Dedifferentiated amniotic fluid mesenchymal stem cell (primary cell): ENCODE data around the gene GJB1.
A peak's percentile ranks its signal among the peaks of the same experiment; 100 is the strongest.

Experiments
- DNase-seq: peaks from one replicate; pipeline ENCODE4 v3.0.0-alpha.2; 2016; ENCODE audit errors: extremely low spot score

GJB1 gene

DNA sequence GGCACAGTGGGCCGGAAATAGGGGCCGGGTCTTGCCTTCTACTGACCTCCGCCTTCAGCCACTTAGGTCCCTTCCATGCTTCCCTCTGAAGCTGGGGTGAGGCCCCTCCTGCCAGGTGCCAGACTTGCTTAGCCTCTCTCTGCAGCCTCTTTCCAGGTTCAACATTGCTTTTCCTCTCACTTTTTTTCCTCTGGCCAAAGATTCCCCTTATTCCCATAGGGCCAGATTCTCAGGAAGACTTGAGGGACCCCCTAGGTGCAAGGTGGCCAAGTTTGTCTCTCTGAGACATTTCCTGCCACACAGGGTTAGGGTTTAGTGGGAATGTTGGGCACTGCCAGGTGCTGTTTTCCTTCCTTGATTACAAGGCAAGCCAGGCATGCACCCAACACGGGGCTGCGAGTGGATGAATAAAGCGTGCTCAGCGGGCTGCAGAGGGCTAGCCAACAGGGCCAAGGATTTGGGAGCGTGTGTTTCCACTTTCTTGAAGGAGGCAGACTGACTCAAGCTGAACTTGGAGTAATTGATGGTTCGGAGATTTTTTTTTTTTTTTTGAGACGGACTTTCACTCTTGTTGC, 7.6 kb upstream of the GJB1 start:
- no peak for DNase-seq

DNA sequence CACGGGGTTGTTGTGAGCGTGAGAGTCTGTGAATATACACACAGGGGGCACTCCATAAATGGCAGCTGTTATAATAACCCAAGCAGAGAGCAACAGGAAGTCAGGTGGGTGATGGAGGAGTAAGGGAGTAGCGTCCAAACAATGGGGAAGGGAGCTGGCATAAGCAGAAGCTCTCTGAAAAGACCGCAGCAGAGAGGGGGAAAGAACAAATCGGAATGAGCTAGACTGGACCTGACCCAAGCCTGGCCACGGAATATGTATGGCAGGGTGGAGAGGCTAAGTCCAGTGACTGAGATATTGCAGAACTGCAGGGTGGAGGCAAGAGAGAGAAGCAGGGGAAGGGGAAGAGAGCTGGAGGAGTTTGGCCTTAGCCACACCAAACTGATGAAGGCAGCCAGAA, 6.5 kb upstream of the GJB1 start:
- DNase-seq, result no peak

DNA sequence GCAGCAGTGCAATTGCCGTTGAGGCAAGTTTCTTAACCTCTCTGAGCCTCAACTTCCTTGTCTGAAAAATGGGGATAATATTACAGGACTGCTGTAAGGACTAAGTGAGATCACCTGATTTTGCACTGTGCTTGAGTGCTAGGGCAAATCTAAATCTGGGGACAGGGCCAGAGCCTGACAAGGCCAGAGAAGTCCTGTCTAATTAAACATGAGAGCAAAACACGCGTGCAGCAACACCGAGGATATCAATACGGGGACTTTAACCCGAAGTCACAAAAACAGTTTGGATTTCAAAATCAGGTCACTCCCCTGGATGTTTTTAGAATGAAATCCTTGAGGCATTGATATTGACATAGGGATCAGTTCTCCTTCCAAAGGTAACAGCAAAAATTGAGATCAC, 5.7 kb upstream of the GJB1 start:
- DNase-seq, result no peak

DNA sequence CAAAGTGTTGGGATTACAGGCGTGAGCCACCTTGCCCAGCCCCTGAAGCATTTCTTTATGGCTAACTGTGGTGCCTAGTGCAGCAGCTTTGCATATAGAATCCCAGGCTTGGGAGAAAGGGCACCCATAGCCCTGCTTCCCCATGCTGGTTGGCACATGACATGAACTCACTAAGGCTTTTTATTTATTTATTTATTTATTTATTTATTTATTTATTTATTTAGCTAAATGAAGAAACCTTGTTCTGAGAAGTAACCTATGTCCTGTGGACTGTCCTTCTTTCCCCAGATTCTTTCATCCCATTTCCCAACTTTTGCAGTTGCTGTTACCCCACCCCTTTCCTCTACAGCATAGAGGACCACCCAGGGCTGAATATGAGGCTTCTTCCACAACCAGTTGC, 1.9 kb upstream of the GJB1 start:
- DNase-seq, result no peak

DNA sequence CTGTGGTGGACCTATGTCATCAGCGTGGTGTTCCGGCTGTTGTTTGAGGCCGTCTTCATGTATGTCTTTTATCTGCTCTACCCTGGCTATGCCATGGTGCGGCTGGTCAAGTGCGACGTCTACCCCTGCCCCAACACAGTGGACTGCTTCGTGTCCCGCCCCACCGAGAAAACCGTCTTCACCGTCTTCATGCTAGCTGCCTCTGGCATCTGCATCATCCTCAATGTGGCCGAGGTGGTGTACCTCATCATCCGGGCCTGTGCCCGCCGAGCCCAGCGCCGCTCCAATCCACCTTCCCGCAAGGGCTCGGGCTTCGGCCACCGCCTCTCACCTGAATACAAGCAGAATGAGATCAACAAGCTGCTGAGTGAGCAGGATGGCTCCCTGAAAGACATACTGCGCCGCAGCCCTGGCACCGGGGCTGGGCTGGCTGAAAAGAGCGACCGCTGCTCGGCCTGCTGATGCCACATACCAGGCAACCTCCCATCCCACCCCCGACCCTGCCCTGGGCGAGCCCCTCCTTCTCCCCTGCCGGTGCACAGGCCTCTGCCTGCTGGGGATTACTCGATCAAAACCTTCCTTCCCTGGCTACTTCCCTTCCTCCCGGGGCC, 1.2 kb downstream of the GJB1 start:
- DNase-seq, result no peak

DNA sequence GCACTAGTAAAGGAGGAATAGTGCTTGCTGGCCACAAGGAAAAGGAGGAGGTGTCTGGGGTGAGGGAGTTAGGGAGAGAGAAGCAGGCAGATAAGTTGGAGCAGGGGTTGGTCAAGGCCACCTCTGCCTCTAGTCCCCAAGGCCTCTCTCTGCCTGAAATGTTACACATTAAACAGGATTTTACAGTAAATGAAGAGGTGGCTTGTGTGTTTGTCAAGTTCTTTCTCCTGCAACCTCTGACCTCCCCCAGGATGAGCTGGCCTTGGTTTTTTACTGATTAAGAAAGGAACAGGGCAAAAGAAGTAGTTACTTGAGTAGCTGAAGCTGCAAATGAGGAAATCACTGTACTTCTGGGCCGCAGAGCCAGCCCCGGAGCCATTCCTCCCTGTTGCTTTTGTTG, 2.0 kb downstream of the GJB1 start:
- DNase-seq, result no peak

DNA sequence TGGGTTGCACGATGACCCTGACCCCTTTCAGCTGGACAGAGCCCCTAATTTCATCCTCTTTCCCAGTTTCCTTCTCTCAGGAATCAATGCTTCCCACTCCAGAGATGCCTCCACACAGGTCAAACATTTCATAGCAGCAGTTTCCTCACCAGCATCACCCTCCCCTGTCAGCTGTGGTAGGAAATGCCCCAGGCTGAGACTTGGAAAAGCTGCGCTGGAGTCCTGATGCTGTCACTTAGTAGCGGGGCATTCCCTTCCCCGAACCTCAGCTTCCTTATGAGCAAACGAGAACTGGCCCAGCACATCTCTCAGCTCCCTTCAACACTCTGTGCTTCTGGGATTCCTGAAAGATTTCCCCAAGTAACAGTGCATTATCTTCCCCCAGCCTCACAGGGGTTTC, 2.7 kb downstream of the GJB1 start:
- no peak for DNase-seq

DNA sequence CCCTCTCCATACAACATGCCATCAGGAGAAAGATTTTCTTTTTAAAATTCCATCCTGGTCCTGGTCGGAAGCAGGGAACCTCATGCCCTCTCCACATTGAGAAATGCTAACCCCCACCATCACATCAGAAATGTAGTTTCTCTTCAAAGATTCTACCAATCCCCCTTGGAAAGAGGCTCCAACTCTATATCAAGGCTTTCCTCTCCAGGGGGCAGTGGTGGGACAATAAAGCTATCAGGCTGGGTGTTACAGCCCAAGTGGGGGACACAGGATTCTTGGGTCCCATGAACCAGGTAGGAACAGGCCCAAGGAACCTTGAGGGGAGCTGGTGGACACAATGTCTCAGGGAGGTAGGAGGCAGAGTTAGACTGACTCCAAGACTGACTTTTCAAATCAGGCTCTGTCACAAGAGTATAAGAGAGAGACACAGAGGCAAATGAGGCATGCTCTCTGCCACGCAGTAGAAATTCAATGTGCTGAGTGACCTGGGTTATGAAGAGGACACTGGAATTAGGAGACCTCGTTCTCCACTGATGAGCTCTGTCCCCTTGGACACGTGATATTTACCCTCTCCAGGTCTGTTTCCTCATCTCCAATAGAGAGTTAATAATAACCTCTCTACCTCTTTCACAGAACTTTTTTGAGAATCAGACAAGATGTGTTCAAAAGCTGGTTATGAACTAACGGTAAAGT, 4.5 kb downstream of the GJB1 start:
- no peak for DNase-seq

DNA sequence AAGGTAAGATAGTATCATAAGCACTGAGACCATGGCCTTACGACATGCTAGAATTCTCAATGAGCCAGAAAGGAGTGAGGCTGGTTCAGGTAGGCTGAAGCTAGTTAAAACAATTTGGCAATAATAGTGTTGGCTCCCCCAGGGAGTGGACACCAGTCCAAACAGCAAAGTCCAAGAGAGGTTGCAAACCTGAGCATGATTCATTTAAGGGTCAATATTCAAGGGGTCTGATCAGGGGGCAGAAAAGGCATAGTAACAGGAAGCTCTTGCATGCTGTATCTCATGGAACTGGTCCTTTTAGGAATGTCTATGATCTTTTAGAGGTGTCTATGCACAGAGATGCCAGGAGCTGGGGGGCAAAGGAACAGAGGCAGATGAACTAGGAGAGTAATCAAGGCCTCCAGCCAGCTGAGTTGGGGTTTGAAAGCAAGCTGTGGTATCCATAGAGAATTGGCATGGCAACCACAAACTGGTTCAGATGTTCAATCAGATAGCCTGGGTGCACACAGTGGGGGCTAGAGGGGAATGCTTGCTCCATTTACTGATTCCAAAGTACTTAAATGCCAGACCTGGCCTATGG, 5.1 kb downstream of the GJB1 start:
- no peak for DNase-seq

DNA sequence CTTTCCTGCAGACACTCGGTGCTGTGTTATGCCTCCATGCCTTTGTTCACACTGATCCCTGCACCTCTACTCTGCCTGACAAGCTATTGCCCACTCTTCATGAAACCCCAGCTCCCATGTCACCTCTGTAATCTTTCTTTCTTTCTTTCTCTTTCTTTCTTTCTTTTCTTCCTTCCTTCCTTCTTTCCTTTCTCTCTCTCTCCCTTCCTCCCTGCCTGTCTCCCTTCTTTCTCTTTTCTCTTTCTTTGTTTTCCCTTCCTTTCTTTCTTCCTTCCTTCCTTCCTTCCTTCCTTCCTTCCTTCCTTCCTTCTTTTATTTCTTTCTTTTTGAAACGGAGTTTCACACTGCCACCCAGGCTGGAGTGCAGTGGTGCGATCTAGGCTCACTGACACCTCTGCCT, 12.5 kb downstream of the GJB1 start:
- no peak for DNase-seq

DNA sequence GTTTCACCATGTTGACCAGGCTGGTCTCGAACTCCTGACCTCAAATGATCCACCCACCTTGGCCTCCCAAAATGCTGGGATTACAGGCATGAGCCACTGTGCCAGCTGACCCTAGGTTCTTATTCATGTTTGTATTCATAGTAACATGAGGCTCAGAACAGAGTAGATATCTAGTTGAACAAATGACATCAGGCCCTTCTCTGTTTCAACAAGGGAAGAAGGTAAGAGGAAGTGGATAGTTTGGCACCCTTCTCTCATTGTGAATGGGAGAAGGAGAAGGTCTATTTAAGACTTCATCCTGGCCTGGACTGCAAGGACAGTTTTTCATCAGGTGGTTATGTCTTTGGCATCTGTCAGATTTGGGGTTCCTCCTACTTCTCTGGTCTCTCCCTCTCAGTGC, 13.8 kb downstream of the GJB1 start:
- no peak for DNase-seq

DNA sequence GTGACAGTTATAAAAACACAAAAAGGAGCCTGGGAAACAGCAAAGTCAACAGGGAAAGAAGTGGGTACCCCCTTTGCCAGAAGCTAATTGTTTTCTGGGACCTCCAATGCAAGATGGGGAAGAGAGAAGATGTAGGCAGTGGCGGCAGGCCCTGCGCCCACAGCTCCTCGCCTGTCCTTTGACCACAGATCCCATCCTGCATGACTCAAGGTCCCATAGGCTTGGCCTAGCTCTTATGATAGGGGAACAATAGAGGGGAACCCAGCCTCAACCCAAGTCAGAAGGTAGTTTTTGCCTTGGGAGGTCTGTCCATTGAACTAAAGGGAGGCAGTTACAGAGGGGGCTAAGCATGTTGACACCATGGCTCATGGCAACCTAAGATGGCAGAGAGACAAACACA, 16.8 kb downstream of the GJB1 start:
- DNase-seq, result no peak

DNA sequence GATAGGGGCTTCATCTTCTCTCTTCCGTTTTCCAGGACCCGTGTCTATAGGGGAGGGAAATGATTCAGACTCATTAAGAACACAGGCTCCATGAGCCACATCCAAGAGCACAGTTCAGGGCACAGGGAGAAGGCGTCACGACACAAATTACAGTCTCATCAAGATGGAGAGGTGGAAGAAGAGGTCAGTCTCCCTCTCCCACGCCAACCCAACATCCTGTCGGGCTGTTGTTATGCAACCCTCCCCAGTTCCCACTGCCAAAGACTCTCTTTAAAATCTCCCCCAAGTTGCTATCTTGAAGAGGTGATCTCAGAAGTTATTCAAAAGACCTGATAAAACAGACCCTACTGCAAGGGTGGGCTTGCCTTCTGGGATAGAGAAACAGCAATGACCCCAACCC, 18.3 kb downstream of the GJB1 start:
- no peak for DNase-seq

DNA sequence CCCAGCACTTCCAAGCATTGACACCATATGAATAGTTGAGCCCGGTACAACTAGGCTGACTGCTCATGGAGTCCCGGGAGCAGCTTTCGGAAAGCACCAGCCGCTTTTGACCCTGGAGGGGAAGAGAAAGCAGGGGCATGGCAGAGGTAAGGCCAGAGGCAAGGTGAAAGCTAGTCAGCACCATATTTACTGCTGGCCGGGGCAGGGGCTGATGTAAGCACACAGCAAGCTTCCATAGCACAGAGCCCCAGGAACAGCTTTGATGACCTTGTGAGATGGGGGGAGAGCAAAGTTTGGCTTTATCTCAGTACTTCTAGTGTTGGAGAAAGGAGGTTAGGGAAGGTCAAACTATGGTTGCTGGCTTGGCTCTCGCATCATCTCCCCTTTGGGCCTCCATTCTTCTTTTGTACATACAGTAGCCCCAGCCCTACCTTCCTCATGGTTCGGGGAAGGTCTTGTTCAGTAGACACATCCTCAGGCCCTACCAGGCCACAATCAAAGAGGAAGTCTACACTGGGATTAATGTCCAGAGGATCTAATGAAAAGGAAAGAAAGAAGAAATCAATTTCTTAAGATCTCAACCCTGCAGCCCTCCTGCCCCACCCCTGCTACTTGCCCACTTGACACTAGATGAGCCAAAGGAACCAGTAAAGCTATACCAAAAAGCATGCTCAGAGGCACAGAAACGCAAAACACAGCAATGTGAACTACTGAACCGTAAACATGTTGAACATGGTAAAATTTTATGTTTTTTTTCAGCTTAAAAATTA, 21.5 kb downstream of the GJB1 start:
- no peak for DNase-seq

DNA sequence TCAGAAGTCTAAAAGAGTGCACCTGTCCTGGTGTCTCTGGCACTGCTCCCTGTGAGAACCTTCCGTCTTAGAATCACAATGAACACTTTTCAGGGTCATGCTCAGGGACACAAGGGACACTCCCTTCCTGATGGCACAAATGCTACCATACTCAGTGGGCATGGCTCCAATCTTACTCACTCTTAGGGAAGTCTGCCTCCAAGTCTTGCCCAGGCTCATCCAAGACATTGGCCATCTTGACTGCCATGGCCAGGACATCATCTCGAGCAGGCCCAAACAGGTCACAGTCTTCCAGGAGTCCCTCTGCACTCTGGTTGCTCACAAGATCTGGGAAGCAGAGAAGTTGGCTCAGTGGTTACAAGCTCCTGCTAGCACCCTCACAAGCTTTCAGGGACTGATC, 22.1 kb downstream of the GJB1 start:
- no peak for DNase-seq

DNA sequence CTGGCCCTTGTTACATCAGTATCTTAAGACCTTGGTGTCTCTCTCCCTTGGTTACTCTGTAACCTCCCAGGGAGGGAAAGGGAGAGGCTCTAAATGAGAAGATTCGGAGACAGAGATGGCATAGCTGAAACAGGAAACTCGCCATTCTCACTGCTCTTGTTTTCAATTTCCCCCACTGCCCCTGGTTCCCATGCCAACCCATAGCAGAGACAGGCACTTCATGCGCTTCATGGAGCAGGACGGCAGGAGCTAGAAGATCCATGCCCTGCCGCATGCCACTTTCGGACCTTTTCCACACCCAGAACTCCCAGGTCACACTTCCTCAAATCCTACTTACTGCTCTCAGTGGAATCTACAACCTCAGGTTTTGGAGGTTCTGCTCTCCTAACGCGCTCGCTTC, 27.8 kb downstream of the GJB1 start:
- no peak for DNase-seq

DNA sequence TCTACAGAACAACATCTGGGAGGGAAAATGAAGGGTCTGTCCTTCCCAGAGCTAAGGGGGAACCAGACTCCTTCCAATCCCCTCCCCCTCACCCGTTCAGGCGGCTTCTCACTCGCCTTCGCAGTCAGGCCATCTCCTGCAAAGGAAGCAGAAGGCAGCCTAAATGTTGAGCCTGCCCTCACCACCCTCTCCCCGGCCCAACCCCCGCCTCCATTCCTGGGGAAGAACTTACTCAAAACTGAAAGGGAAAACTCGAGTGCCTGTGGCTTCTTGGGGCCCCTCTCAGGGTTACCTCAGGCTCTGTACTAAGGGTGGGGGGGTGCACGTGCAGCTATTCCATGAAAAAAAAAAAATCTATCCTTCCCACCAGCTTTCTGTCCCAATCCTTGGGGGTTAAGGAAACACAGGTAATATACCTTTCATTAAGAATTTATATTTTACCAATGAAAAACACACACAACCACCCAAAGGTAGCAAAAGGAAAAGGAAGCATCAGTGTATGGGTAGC, 28.5 kb downstream of the GJB1 start:
- DNase-seq, result no peak

DNA sequence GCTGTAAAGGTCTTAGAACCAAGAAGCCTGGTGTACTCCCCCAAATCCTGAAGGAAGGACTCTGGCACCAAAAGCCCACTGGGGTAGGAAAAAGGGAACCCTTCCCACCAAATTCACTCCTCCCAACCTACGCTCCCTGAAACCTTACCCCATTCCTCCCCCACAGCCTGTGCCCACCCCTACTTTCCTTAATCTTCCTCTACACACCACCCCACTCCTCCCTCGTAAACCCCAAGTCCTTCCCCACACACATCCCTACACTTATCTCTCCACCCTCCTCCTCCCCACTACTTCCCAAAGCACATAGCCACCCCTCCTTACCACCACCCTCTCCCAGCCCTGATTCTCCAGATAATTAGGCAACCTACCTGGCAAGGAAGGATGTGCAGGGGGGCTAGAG, 29.2 kb downstream of the GJB1 start:
- DNase-seq, result no peak

DNA sequence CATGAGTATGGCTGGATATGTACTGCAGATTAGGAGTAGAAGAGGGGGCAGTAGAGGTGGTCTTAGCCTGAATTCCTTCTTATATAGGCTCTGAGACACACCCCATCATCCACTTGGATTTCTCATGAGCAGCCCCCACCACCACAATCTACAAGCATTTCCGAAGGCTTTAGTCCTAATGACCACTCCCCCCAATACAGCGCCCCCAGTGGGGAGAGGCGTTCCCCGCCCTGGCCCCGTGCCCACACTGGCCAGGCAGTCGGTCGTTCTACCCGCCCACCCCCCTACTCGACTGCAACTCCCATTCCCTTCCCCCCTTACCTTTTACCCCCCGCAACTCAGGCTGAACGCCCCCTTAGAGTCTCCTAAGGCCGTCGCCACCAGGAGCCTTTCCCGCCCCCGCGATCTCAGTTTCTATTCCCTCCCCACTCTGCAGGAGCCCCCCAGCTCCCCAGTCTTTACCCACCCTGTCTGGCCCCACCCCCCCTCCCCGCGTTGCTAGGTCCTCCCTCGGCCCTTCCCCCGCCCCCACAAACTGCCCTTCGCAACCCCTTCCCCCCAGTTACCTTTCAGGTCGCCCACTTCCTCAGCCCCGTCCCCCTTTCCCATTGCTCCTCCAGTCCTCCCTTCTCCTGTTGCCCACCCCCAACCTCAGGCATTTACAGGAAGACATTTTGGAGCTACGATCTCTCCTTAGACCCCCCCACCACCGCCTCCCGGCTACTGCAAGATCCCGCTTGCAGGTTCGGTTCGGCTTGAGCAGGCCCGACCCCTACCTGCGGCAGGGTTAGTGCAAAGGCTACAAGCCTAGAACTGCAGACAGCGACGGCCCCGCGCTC, 30.4 kb downstream of the GJB1 start:
- no peak for DNase-seq

DNA sequence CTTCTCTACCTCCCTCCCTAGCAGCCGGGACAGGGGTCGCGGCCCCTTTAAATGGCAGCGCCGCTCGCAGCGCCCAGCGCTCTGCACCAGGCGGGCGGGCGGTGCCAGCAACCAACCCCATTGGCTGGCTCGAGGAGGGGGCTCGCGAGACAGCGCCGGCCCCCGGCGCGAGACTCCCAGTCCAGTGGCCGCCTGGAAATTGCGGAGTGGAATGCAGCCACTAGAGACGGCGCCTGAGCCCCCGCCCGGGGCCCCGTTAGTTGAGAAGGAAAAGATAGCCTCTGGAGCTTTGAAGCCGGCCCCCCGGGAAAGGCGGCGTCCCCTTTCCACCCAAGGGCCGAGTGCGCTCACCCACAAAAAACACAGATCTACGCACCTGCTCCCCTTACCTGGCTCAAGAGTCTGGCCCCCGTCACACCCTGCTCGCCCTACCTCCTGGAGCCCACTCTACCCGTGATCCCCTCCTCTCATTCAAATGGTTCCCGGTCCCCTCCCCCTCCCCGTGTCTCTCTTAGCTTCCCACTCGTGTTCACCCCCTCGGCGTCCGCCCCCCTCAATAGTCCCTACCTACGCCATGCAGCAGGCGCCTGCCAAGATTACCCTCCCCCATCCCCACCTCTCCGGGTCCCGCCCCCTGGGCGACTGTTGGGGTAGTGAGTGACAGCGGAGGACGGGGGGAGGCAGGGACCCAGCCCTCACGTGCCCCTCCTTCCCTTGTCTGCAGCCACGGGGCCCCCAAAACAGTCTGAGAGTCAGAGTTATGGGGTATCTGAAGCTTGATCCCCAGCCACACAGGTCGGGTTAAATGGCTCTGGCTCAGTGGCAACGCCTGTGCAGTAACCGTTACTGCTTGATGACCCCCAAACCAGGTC, 31.3 kb downstream of the GJB1 start, which contains the start of gene ZMYM3:
Gene ZMYM3, minus strand, starts transcription at position 49 of the 872 bp plus-strand sequence. CDS start 885 bp downstream, outside the sequence.
- DNase-seq, result peak; percentile 58
